Activated CD4-positive, alpha-beta T cell treated with anti-CD3 and anti-CD28 coated beads for 48 hours (primary cell): ENCODE data around the gene MYO1B.

Experiments
- DNase-seq: peaks from one replicate; pipeline ENCODE4 v3.0.0-alpha.2; 2020

The MYO1B gene

DNA sequence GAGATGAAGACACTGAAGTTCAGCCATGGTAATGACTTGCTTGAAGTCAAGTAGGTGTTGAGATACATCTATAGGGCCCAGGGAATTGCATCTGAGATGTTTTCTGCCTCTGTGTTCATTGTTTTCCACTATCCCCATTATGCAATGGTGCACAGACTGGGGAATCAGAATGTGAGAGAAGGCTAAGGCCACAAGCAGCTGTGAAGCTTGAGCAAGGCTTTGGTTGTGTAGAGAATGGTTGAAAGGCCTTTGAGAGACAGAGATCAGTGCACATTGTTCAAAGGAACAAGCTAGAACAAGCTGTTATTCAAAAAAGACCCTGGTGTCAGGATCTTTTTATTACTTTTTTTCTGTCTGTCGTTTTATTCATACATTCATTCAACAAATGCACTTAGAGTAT, 82.3 kb downstream of the MYO1B start:
- DNase-seq, result no peak

DNA sequence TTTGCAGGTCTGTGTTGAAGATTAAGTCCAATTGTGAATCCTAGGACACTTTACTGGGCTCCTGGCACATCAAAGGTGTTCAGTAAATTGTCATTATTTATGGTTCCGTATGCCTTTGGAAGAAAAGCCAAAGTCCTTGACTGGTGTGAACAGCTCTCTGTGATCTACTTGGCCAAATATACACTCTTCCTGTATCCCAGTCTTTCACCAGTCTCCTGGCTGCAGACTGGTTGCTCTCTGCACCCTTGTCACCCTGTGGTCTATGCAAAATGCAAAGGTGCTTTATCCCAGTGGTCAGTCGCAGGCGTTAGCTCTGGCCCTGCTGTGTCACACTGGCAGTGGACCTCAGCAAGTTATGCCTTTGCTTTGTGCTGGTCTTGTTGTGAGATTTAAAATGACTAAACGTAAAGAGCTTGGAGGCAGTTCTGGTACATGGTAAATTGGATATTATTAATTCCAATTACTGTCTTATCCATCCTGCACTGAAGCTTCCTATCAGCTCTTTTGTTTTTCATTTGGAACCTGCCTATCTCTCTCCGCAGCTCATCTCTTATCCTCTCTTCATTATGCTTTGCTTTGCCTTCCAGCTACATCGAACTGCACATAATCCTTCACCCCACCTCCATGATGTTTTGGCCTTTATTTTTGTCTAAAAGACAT, 83.1 kb downstream of the MYO1B start:
- no peak for DNase-seq

DNA sequence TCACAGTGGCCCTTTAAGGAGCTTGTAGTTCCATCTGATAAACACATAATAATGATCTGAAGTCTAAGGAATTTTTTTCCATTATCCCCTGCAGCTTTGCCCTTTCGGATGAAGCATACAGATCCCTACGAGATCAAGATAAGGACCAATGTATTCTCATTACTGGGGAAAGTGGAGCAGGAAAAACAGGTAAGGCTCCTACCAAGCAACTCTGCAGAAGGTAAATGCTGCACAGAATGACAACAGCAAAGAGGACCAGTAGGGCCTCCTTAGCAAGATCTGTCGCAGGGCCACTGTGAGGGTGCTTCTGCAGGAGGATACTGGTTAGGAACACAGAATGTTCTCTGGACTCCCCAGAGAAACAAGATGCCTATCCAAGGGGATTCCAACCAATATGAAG, 84.6 kb downstream of the MYO1B start:
- DNase-seq, result no peak

DNA sequence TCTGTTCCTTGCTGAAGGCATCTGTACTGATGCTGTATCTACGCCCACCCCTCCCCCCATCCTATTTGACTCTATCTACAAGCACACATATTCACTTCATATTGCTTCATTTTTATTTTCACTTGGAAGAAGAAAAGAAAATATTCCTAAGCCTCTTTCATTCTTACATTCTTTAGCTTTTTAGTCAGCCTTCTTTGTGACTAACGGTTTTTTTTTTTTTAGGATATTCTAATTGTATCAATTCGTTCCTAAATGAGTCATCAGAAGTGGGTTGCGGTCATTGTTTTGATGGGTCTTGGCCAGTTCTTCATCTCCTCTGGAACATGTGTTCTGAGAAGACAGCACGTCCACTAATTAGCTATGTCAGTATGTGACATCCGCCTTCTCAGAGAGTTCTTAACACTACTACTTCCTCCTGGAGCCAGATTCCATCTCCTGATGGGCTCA, 88.7 kb downstream of the MYO1B start:
- DNase-seq, result no peak

DNA sequence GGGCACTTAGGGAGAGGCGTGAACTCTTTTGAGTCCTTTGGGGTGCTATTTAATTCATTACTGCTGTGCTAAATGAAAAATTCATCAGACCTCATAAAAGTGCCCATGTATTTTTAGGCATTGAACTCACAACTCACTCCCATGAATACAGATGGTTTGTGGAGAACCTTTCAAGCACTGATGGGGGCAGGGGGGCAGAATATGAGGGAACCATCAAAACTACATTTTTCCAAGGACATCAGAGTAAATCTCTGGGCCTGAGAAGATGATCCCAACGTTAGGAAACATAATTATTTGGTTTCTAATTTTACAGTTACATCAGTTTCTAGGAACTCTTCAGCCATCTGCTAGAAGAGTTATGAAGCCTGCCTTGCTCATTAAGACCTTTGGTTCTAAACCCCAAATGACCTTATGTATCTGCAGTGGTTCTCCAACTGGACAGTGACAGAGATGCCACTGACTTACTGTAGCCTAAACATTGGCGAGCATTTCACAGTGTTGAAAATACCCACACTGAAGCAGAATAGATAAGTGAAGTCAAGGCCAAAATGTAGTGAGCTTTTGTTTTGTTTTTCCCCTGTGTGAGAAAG, 90.8 kb downstream of the MYO1B start:
- no peak for DNase-seq

DNA sequence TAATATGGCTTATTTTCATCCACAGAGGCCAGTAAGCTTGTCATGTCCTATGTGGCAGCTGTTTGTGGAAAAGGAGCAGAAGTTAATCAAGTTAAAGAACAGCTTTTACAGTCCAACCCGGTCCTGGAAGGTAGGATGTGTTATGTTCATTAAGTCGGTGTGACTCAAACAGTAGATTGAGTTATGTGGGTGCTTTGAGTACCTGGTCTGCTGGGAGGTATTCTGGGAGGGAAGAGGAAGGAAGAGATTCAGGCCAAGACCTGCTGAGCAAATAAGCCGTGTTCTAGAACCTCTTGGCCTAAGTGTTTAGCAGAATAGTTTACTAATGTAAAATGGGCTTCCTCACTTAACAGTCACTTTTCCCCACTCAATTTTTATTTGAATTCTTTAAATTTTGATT, 96.2 kb downstream of the MYO1B start:
- DNase-seq, result no peak

DNA sequence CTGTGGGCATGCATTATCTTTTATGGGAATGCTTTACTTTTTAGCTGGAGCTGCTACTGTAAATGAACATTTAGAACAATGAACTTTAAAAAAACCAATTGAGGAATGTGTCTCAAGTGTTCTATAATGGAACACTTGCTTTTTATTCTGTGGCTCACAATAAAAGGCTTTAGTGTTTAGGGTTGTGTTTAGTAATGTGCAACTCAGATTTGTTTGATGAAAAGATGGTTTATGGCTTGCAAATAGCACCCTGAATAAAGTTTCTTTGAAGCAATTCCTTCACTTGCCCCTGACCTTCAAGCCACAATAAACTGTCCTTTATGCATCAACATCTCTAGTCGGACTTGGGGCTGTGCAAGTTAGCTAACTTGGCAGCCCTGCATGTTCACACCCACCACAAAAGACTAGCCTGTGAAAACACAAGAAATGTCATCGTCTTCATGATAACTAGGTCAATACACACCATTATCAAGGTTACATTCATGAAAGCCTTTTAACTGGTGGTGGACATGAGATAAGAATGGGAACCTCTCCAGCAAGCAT, 98.7 kb downstream of the MYO1B start:
- no peak for DNase-seq

DNA sequence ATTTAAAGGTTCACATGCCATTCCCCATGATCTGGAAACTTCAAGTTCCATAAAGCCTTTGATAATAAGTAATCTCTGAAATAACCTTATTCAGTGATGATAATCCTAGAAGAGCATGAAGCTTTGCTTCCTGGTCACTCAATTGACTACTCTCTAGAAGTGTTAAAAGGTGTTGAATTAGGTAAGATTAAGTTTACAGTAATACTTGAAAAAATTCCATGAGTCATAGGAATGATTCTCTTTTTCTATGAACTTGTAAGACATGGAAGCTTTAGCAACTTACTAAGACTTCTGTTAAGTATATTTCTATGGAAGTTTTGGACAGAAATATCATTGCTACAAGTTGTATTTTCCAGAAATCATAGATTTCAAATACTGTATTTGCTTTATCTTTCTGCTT, 100.6 kb downstream of the MYO1B start:
- DNase-seq, result no peak

DNA sequence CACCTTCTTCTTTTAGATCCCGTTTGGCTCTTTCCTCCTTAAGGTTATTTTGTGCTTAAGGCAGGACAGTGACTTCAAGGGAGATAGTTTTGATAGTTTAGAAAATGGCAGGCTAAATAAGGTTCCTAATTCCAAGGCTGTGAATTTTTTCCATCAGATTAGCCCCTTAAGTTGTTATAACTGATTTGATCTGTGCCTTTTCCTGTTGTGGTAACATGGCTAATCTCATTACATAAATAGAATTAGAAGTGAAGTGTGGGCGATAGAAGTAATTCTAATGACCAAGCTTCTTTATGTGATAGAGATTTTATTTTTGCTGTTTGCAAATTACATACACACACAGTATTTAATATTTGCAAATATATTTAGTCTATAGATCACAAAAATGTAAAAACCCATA, 102.0 kb downstream of the MYO1B start:
- DNase-seq, result no peak

DNA sequence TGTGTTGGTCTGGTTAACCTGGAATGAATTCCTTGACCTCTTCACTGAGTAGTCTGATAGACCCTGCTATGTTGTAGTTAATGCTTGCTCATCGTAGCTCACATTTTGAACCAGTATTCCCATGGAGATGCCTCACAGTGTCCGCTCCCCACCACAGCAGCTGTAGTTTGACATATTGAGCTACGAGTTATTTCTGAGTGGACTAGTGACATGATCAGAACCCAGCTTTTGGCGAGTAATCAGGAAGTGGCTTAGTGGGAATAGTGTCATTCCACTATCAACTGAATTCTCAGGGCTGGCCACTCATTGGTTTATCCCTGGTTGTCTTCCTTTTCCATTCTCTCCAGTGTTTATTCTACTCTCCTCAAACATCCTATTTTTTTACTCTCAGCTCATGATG, 102.7 kb downstream of the MYO1B start:
- DNase-seq, result no peak

DNA sequence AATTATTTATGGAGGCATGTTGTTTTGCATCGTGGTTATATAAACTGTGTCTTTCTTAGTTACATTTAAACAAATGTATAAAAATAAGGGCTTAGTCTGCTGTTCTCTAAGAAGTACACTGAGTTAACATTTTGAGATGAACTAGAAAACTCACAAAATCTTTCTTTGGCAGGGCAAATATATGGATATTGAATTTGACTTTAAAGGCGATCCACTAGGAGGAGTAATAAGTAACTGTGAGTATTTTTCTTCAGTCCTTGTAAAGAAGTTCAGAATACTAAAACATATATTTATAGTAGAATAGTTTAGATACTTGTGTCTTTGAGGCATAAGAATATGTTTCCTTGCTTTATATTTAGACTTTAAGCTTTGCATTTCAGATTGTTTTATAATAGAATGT, 104.8 kb downstream of the MYO1B start:
- DNase-seq, result no peak

DNA sequence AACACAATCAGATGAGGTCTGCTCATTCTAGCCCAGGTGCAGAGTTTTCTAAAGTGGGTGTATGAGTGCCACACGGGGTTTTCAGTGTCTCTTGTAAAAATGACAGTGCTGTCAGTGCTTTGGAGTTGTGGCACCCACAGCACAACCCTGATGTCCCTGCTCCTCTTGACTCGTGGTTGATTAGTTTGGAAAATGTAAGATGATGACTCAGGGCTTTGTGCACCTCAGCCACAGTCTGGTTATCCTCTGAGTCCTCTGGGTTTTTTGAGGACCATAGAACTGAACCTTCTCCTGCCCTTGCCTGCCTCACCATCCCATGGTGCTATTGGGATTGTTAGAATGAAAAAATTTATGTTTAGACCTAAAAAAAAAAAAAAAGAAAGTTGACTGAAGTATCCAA, 105.6 kb downstream of the MYO1B start:
- DNase-seq, result no peak

DNA sequence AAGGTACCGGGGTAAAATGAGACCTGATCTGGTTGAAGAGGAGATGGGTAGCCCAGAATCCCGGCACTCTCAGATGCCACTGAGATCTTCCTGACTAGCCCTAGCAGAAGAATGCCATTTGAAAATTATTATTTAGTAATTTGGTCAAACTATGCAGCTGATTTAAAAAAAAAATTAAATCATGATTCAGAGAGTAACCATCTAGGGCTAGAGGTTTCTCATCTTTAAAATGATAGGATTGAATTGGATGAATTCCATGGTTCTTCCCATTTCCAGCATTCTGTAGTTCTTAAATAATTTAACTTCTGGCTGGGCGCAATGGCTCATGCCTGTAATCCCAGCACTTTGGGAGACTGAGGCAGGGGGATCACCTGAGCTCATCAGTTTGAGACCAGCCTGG, 106.1 kb downstream of the MYO1B start:
- no peak for DNase-seq

DNA sequence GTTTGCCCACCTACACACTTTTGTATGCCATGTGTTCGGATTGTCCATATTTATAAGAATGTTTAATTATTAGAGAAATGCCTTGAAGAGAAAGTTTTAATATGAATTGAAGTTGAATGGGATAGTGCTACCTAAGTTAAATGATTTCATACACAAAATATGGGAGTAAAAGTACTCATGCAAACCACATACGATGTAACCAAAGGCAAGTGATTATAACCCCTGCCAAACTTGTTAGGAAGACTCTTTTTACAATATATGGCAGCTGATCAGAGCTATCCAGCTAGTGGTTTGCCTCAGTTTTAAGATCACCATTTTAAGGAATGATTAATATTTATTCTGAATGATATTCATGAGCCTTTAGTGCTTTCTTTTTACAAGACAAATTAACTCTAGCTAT, 106.7 kb downstream of the MYO1B start:
- DNase-seq, result no peak

DNA sequence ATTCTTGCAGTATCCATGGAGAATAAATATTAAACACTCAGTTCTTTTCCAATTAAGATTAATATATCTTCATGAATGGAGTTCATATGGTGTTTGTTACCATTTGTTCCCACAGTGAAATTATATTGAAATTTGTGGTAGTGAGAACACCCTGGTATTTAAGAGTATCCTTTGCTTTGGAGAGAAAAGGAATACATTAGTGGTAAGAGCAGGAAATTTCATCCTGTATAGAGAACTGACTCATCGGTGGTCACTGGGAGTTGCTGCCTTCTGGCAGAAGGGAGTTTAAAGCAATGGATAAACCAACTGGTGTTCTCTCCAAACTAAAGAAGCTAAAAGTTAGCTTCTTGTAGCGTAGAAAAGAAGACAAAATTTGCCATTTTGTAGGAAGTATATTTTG, 107.3 kb downstream of the MYO1B start:
- no peak for DNase-seq

DNA sequence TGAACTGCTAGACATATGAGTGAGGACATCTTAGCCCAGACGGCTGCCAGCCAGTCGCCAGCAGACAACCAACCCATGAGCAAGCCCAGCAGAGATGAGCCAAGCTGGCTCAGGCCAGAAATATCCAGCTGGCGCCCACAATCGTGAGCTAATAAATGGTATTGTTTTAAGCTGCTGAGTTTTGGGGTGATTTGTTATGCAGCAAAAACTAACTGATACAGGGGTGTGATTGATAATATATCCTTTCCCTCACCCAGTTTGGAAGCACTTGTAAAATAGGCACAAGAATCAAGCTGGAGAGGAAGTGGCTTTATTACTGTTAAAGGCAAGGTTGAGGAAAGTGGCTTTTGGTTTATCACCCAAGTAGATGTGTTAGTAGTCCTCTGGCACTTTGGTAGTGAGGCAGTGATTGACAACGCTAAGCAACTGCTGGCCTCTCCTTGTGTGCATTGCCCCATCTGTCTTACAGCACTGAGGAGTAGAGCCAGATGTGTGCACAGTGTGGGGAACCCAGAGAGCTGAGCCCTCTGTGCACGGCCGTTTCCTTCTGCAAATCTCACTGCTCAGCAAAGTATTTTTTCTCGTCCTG, 110.1 kb downstream of the MYO1B start:
- no peak for DNase-seq

DNA sequence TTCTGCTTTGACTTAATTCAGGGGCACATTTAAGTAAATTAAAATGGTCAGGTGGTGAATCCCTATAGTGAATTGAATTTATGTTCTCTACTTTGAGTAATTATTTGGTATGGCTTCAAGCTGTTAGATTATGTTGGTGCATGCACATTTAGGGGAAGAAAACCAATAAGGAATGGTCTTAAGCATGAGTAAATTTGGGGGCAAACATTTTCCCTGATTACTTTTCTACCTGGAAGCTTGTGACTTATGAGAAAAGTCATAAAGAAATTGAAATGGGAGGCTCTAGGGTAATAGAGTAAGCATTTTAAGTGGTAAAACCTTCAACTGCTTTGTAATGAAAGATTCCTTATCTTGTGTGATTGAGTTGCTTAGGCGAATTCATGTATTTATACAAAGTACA, 112.5 kb downstream of the MYO1B start:
- DNase-seq, result no peak

DNA sequence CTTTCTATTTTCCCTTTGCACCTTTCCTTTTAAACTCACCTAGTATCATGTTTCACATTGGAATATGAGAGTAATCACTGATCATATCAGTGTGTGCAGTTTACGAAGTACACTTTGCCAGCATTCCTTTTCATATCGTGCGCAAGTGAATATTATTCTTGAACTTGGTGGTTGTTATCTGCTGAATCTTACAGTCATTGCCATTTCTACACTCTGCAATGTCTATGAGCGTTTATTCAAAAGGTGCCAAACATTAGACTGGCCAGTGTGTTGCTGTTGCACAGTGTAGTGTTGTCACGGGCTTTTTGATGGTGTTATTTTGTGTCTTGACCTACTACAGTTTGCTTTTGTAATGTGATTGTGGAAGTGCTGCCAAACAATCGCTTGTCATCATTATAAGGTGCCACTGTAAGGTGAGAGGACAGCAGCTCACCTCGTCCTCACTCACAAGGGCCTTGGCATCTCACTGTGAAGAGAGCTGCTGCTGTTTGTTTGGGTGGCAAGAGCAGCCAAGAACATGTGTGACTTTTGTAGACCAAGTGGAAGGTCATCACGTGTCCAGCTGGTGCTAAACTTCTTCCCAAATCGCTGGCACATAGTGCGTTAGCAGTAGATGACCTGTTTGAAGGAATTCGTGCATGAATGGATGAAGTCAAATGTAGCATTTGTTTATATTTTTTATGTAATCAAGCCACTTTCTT, 113.3 kb downstream of the MYO1B start:
- no peak for DNase-seq

DNA sequence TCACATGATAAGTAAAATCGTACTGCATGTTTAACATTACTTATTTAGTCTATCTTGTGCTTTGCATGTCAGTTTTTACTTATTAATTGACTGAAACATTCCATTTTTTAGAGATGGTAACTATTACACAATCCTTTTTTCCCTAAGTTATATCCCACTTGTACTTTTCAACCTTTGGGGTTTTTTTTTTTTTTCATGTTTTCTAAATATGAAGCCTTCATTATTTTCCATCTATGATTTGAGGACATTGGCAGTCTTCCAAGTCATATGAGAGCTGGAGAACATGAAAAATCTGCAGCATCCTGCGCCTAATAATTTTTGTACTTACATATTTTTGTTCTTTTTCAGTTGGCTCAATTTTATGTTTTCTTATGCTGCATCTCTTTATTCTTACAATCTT, 113.9 kb downstream of the MYO1B start:
- DNase-seq, result no peak

DNA sequence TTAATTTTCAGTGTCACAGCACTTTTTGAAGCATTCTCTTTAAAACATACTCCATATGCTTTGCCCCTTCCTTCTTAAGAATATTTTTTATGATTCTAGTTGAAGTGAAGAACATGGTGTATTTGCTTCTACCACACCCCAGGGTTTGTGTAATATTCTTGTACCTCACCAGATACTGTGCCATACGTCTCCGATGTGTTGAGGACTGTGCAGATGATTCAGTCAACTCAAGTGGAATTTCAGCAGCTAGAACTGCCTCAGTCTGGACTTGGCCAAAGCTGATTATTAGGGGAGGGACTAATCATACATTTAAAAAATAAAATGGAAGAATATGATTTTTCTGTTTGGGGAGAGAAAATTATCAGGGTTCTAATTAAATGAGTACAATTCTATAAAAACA, 115.7 kb downstream of the MYO1B start:
- no peak for DNase-seq

DNA sequence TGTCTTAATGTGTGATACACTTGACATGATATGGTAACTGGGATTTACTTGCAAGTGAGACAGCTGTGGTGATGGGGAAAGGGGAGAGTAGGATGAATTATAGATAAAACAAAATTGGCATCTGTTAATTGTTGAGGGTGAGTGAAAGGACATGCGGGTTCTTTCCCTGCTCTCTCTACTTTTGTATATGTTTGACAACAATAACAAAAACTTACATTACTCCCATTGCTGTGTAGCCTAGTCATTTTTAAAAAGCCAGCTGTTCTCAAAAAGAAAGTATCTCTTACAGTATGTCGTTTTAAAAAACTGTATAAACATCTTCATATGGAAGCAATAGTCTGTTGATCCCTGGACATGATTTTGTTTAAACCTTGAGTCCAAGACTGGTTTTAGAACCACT, 117.6 kb downstream of the MYO1B start:
- DNase-seq, result no peak

DNA sequence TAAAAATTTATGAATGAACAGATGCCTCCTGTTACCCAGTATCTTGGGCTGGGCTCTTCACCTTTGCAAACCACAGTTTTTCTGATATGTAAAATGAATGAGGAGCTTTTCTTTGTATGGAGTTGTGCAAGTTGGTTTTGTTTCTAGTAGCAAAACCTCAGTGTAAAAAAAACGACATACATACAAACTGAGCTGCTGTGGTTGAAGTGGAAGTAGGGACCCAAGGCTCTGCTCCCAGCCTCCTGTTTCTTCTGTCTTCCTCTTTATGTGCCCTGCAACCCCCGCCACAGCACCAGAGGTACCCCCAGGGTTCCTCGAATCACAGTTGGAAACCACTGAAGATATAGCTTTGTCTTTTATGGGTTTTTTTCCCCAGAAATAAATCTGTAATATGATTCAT, 118.1 kb downstream of the MYO1B start:
- DNase-seq, result no peak

DNA sequence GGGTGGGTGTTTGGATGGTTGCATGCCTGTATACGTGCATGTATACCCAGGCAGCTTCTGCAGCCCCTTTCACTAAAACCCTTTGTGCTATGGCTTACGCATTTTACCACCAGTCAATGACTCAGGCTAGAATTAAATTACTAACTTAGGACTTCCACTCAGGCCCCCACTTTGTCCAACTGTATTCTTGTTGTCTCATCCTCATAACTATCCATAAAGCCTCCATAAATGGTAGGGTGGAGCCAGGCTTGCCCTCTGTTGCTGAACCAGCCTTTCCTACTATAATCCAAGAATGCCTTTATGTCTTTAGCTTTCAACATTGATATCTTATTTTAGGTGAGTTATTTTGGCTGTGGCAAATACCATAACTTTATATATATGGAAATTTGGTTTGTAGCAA, 119.9 kb downstream of the MYO1B start:
- DNase-seq, result no peak

DNA sequence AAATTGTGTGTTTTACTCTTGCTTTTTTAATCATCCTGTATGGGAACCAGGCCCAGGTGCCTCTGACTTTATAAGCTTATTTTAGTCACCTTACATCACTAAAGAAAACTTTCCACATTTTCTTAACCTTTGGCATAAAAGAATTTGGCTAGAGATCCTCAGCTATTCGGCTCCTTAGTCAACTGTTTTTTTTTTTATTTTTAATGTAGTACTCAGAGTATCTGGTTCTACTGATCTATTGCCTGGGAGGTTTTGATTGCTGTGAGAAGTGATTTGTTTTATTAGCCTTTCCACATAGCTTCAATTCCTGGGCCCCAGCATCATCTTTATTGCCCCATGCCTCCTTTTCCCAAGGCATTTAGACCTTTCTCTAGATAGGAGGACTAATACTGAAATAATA, 121.0 kb downstream of the MYO1B start:
- no peak for DNase-seq
